Measurements from ENCODE around the gene ZFP42.

The ZFP42 gene

GRCh38 chr4:188012426-188012945 lies 16.9 kb downstream of the ZFP42 start:
- H3K4me1 ChIP-seq, result no peaks in the 10 kb centered on the region
- H3K27ac ChIP-seq, result no peak overlapping the region
- no peaks in the 10 kb centered on the region for H3K27me3 ChIP-seq
- no peak overlapping the region for H3K4me3 ChIP-seq
- H3K9me3 ChIP-seq, result no peaks in the 10 kb centered on the region
- DNase-seq, result no peak
- no peak for TF ChIP-seq CTCF (IDR thresholded peaks at IDR 0.05)
- intact Hi-C loops (cut with DNase I; ENCODE audit: low total_unique reads), result no loop called here
- H3K36me3 ChIP-seq, result no peaks in the 10 kb centered on the region

- Histone ChIP-seq H3K4me1 (no peaks in the 10 kb centered on the region), H3K4me3 (no peak overlapping the region), H3K9me3 (no peaks in the 10 kb centered on the region), H3K27me3 (no peaks in the 10 kb centered on the region), H3K27ac (no peak overlapping the region), H3K36me3 (no peaks in the 10 kb centered on the region)
- DNase-seq, result no peak
- TF ChIP-seq CTCF (IDR thresholded peaks at IDR 0.05), result no peak
- intact Hi-C loops (cut with DNase I; ENCODE audit: low total_unique reads), result no loop called here
These were observed 19.7 kb downstream of the ZFP42 start for GRCh38 chr4:188015025-188015940.

GRCh38 chr4:188016754-188017153 lies 21.2 kb downstream of the ZFP42 start:
- Histone ChIP-seq H3K4me1 (no peaks in the 10 kb centered on the region), H3K36me3 (no peaks in the 10 kb centered on the region), H3K4me3 (no peak overlapping the region), H3K27ac (no peak overlapping the region), H3K9me3 (no peaks in the 10 kb centered on the region), H3K27me3 (no peaks in the 10 kb centered on the region)
- TF ChIP-seq CTCF (IDR thresholded peaks at IDR 0.05), result no peak
- DNase-seq, result no peak
- intact Hi-C loops (cut with DNase I; ENCODE audit: low total_unique reads), result no loop called here

GRCh38 chr4:188018262-188018661 lies 22.7 kb downstream of the ZFP42 start:
- H3K27me3 ChIP-seq, result no peaks in the 10 kb centered on the region
- no peaks in the 10 kb centered on the region for H3K36me3 ChIP-seq
- H3K27ac ChIP-seq, result no peak overlapping the region
- H3K4me1 ChIP-seq, result no peaks in the 10 kb centered on the region
- intact Hi-C loops (cut with DNase I; ENCODE audit: low total_unique reads), result no loop called here
- no peak for DNase-seq
- TF ChIP-seq CTCF (IDR thresholded peaks at IDR 0.05), result no peak
- no peak overlapping the region for H3K4me3 ChIP-seq
- no peaks in the 10 kb centered on the region for H3K9me3 ChIP-seq

- no peak for TF ChIP-seq CTCF (IDR thresholded peaks at IDR 0.05)
- no peak overlapping the region for H3K4me3 ChIP-seq
- no peak overlapping the region for H3K27ac ChIP-seq
- H3K36me3 ChIP-seq, result no peaks in the 10 kb centered on the region
- DNase-seq, result no peak
- no peaks in the 10 kb centered on the region for H3K9me3 ChIP-seq
- H3K27me3 ChIP-seq, result no peaks in the 10 kb centered on the region
- H3K4me1 ChIP-seq, result no peaks in the 10 kb centered on the region
- intact Hi-C loops (cut with DNase I; ENCODE audit: low total_unique reads), result no loop called here
These were observed 26.1 kb downstream of the ZFP42 start for GRCh38 chr4:188021548-188022249.

Data from tibial artery (tissue), 4 donors.